Stimulated activated CD8-positive, alpha-beta memory T cell treated with anti-CD3 and anti-CD28 coated beads, Interleukin-12 subunit alpha, Interleukin-12 subunit beta, amount 100 ng/mL, for 24 hours (primary cell): ENCODE measurements around the gene SLC4A5.
"Not testable (repeated sequence)": the region's sequence is repeated elsewhere in the genome, so short reads cannot be mapped to it uniquely, and the experiment has no call there.

Experiments
- DNase-seq: peaks from one replicate; pipeline ENCODE4 v3.0.0-alpha.2; 2020; ENCODE audit errors: extremely low read depth

The SLC4A5 gene

DNA sequence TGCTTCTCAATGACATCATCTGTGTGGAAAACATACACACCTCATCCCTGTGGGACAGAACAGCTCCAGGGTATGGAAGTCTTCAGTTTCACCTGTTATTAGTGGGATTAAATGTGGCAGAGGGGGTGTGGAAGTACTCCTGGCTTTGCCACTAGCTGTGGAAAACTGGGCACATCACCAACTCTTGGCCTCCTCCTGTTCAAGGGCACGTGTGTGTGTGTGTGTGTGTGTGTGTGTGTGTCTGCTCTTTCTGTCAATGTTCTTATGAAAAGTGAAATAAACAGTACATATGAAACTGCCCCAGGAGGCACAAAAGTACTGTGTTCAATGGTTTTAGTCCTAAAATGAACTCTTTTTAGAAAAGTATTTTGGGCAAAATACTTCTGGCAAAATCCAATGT, 78.9 kb downstream of the SLC4A5 start:
- no peak for DNase-seq

- DNase-seq = no peak
Measured at GRCh38 chr2:74262681-74263080, 80.5 kb downstream of the SLC4A5 start.

DNA sequence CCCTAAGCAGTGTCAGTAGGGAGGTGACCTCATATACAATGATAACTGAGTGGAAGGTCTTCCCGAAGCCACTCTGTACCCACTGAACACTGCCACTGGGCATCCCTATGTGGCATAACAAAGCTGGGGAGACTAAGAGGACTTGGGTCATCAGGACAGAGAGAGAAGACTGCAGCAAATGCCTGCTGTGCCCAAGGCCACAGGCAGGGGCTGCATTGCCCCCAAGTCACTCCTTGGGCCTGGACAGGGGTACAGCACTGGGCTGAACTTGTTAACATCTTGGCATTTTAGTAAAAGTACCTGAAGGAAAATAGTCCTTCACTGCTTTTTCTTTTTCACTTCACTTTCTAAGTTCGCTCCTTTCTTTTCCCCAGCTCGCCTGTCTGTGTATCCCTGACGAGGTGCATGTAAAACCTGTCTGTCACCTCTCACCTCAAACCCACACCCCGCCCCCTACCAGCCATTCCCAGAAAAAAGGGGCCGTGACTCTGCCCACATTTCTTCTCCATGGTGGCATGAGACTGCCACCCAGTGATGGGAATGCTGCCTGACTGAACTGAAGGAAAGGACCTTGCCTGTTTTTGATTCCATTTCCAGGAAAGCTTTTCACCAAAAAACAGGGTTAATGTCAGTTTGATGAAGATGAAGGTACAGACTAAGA, 81.9 kb downstream of the SLC4A5 start:
- DNase-seq = no peak

GRCh38 chr2:74260495-74260894, 82.7 kb downstream of the SLC4A5 start:
- DNase-seq = no peak

DNA sequence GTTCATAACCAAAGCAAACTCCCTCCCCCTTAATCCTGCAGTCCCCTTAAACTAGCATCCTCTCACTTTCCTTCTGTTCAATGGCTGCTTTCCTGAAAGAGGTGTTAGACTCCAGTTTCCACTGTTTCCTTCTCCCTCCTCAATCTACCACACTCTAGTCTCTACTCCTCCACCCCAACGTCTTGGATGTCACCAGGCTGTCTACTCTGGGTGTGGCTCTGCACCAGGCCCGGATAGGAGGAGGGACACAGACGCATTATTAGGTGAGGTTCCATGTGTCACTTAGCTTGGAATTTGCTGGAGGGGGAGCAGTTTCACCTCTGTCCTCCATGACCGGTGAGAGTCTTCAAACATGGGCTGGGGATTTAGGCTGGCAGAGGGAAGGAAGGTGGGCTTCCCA, 83.5 kb downstream of the SLC4A5 start:
- DNase-seq = no peak

GRCh38 chr2:74259191-74259590, 84.0 kb downstream of the SLC4A5 start:
- DNase-seq = no peak

GRCh38 chr2:74255660-74256213, 87.5 kb downstream of the SLC4A5 start:
- DNase-seq = no peak

DNA sequence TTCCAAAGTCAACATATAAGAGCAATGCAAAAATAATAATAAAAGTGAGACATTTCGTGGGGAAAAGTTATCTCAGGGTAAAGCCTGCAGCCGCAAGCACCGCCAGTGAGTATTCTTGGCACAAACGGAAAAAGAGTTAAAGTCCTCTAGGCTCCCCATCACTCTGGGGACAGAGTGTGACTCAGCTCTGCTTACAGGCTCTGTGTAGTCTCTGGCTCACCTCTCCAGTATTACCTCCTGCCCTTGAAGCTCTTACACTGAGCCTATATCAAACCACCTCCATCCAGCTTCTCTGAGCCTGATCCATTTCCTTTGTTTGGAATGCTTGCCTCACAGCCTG, 89.3 kb downstream of the SLC4A5 start:
- no peak for DNase-seq

DNA sequence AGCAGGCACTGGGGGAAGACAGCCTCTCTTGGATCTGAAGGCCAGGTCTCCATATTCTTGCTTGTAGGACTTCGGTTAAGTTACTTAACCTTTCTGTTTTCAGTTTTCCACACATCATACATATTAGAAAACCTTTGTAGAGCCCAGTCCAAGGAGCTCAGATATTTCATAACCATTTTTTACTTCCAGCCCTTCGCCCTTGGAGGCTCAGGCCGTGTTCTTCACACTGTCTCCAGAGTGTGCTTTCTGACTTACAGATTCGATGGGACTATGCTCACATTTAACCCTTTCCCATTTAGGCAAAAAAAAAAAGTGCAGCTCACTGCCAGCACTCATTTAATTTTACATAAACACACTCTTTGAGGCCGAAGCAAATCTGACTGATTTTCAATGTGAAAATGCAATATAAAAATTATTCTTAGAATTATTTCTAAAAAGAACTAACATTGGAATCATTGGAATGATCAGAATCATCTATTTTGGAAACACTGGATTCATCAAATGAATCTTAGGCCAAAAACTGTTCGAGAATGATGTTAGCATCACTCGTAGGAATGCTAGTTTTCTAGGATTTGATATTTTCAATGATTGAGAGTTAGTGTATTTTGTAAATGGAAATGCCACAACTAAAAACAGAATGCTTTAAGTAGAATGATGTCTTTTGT, 89.8 kb downstream of the SLC4A5 start:
- DNase-seq = no peak

GRCh38 chr2:74252862-74253261, 90.4 kb downstream of the SLC4A5 start:
- DNase-seq = no peak

- DNase-seq = no peak
Measured at GRCh38 chr2:74252036-74252435, 91.2 kb downstream of the SLC4A5 start.

GRCh38 chr2:74250189-74250631, 93.0 kb downstream of the SLC4A5 start:
- DNase-seq = no peak

DNA sequence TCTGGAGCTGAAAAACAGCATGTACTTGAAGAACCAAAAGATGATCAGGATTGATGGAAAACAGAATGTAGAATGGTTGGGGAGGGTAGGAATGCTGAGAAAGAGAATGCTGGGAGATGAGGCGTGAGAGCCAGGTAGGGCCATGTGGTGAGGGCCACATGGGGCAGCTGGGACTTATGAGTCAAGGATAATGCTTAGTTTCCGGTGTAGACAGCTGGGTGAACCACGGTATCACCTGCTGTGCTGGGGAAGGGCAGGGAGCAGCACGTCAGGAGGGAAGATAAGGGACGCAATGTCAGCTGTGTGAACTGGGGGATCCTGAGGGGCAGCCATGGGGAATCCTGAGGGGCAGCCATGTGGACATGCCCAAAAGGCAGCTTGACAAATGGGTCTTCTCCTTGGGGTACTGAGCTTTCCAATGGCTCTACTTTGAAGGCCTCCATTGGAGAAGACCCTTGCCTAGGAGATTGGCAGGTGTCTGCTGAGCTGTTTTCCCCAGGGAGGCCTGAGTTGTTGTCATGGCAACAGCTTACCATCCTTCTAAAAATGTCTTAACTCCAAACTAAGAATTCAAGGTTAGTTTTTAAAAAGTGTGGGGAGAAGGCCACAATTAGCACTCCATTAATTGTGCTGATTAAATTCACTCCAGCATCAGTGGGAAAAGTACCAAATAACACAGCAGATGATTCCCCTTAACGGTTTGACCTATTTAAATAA, 93.7 kb downstream of the SLC4A5 start:
- DNase-seq = no peak

- DNase-seq = no peak
Measured at GRCh38 chr2:74246496-74247195, 96.6 kb downstream of the SLC4A5 start.

DNA sequence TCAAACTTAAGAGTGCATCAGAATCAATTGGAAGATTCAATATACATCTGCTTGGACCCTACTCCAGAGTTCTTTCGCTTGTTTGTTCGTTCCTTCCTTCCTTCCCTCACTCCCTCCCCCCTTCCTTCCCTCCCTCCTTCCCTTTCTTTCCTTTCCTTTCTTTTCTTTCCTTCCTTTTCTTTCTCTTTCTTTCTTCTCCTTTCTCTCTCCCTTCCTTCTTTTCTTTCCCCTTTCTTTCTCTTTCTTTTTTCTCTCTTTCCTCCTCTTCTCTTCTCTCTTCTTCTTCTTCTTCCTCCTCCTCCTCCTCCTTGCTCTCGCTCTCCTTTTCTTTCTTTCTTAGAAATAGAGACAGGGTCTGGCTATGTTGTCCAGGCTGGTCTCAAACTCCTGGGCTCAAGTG, 98.9 kb downstream of the SLC4A5 start:
- DNase-seq = no peak

DNA sequence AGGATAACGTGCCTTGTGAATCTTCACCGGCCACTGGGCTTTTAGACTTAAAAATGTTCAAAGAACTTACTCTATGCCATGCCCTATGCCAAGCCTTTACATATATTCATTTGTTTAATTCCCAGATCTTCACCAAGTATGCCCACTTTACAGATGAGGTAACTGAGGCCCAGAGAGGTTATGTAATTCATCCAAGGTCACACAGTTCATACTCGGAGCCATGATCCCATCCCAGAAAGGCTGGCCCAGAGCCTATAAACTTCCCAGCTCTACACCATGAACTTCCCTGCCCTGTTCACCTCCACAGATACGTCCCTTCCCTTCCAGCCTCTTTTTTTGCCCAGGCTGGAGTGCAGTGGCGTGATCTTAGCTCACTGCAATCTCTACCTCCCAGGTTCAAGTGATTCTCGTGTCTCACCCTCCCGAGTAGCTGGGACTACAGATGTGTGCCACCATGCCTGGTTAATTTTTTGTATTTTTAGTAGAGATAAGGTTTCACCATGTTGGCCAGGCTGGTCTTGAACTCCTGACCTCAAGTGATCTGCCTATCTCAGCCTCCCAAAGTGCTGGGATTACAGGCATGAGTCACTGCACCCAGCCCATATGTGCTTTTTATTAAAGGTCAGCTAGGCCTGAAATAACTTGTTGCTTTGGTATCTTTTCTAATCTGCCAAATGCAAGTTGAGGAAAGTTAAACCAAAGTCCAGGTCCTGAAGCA, 100.7 kb downstream of the SLC4A5 start:
- no peak for DNase-seq

DNA sequence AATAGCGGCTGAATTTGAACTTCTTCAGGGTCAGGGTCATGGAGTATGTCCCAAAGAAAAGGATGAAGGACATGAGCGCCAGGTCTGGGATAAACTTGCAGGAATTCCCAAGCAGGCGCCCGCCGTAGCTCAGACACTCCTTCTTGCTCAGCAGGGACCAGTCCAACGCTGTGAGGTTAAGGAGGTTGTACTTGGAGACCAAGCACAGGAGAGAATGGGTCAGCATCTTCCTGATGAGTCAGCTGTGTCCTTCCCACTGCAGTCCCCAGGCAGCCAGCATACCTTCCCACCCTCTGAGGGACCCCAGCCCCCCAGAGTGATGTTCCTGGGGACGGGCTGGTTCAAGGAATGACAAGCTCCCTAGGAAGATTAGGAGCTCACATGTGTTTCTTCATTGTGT, 103.9 kb downstream of the SLC4A5 start:
- DNase-seq = no peak

DNA sequence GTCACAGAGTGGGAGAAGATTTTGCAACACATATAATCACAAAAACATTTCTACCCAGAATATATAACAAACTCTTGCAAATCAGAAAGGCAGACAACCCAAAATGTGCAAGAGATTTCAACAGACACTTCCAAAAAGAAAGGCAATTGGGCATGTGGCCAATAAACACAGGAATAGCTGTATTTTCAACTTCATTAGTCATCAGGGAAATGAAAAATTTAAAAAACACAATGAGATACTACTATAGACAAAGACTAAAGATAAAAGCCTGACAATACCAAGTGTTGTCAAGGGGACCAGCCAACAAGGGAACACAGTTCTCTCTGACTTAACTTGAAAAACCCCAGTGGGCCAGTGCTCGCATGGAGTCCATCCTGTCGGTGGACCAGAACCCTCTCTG, 104.3 kb downstream of the SLC4A5 start:
- DNase-seq = no peak

DNA sequence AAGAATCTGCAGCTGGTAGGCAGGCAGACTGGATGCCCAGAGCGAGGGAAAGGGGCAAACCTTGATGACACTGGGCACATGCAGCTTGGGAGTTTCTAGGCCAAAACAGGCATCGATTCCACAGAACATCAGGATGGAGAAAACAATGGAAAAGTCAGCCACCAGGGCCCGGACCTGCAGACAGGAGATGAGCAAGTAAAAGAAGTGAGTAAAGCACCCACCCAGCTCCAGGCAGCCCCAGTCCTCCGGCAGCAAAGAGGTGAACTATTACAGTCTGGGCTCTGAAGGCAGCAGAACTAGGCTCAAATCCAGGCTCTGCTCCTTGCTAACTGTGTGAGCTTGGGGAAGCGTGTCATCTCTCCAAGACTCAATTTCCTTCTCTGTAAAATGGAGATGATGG, 108.2 kb downstream of the SLC4A5 start:
- DNase-seq = no peak

- no peak for DNase-seq
Measured at GRCh38 chr2:74233648-74234047, 109.6 kb downstream of the SLC4A5 start.

GRCh38 chr2:74232426-74232825, 110.8 kb downstream of the SLC4A5 start:
- no peak for DNase-seq

GRCh38 chr2:74229865-74230264, 113.4 kb downstream of the SLC4A5 start:
- not testable (repeated sequence) for DNase-seq
